HepG2 (cell line): ENCODE measurements around the gene NPNT. TPM values are rescaled to one million over a fixed set of nuclear protein-coding genes. Genes with fewer than 3 reads are reported as not detected.

Experiments
- NFE2L1 ChIP-seq: sonication (generic); formaldehyde crosslinking; IDR thresholded peaks from 2 replicates; pipeline ENCODE4 v1.4.0; 2020; ENCODE audit warnings: missing genetic modification reagents, mild to moderate bottlenecking, borderline replicate concordance
- NONO ChIP-seq, 2 experiments: fragments of 450-650 bp in 1 of 2; sonication (generic) in 1 of 2; formaldehyde crosslinking in 1 of 2; IDR thresholded peaks in 1 of 2; conservative IDR thresholded peaks in 1 of 2; 2 replicates each; pipeline versions ENCODE4 v1.6.1 to v1.8.0; 2017 to 2022; ENCODE audit warnings: mild to moderate bottlenecking in 1 of 2, missing genetic modification reagents in 1 of 2, moderate library complexity in 1 of 2
- ZNF674 ChIP-seq: sonication (generic); formaldehyde crosslinking; IDR thresholded peaks from 2 replicates; pipeline ENCODE4 v1.5.0; 2020; ENCODE audit warnings: low read depth, mild to moderate bottlenecking, missing genetic modification reagents
- polyA plus RNA-seq, 8 experiments: library from polyadenylated mRNA; depleted of rRNA in 3 of 8; stranded (reverse) in 7 of 8; unstranded in 1 of 8; fragments of >200 nt; fragmentation: Illumina TruSeq in 4 of 8; extraction: Trizol in 4 of 8; gene quantifications; 2 replicates each; pipeline versions ENCODE4 v1.2.1 to v1.2.3, GENCODE V29; 2011 to 2016; ENCODE audit warnings: low read depth in 4 of 8, missing spikeins in 1 of 8, mixed read lengths in 1 of 8; ENCODE audit not compliant: insufficient read depth in 1 of 8
- total RNA-seq, 5 experiments: library from RNA; depleted of rRNA; stranded (reverse); fragments of >200 nt; fragmentation: Illumina TruSeq; extraction: Trizol; gene quantifications; 2 replicates each; pipeline ENCODE4 v1.2.3, GENCODE V29; 2016; ENCODE audit warnings: low read depth in 1 of 5
- TF ChIP-seq, protein P1 (sequence below), 2 experiments: sonication (generic) in 1 of 2; formaldehyde crosslinking in 1 of 2; IDR thresholded peaks; 2 replicates each; pipeline versions ENCODE4 v1.6.1 to v1.9.0; 2014 to 2022; ENCODE audit warnings: antibody characterized with exemption in 1 of 2, borderline replicate concordance in 1 of 2, inconsistent platforms in 1 of 2, low read depth in 1 of 2, missing genetic modification reagents in 1 of 2
- TF ChIP-seq, protein P2 (sequence below): sonication (generic); formaldehyde crosslinking; IDR thresholded peaks from 2 replicates; pipeline ENCODE4 v1.9.0; 2021; ENCODE audit warnings: missing genetic modification reagents, borderline replicate concordance
- TF ChIP-seq, protein P3 (sequence below): sonication (generic); formaldehyde crosslinking; conservative IDR thresholded peaks from 2 replicates; pipeline ENCODE4 v1.8.0; 2022; ENCODE audit warnings: low read depth, missing genetic modification reagents

NPNT gene
- total and polyA plus RNA-seq, 2 of the 13 experiments (the other 11 are each of a cell fraction or from before 2014, with no cell fraction given) = 1.1 to 19.1 TPM

DNA sequence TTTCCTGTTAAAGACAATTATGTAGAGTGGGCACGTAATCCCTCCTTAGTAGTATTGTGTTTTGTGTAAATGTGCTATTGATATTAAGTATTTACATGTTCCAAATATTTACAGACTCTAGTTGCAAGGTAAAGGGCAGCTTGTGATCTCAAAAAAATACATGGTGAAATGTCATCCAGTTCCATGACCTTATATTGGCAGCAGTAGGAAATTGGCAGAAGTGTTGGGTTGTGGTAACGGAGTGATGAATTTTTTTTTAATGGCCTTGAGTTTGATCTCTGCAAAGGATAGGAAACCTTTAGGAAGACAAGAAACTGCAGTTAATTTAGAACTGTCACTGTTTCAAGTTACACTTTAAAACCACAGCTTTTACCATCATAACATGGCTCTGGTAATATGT lies 74.3 kb downstream of the NPNT start (continued):
- TF ChIP-seq, protein P1, sequence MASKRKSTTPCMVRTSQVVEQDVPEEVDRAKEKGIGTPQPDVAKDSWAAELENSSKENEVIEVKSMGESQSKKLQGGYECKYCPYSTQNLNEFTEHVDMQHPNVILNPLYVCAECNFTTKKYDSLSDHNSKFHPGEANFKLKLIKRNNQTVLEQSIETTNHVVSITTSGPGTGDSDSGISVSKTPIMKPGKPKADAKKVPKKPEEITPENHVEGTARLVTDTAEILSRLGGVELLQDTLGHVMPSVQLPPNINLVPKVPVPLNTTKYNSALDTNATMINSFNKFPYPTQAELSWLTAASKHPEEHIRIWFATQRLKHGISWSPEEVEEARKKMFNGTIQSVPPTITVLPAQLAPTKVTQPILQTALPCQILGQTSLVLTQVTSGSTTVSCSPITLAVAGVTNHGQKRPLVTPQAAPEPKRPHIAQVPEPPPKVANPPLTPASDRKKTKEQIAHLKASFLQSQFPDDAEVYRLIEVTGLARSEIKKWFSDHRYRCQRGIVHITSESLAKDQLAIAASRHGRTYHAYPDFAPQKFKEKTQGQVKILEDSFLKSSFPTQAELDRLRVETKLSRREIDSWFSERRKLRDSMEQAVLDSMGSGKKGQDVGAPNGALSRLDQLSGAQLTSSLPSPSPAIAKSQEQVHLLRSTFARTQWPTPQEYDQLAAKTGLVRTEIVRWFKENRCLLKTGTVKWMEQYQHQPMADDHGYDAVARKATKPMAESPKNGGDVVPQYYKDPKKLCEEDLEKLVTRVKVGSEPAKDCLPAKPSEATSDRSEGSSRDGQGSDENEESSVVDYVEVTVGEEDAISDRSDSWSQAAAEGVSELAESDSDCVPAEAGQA (IDR thresholded peaks at IDR 0.05; ENCODE audit: low read depth) = no peak
- TF ChIP-seq, protein P1 (CRISPR knock-in tag; IDR thresholded peaks at IDR 0.05; ENCODE audit: borderline replicate concordance) = no peak
- TF ChIP-seq NONO (IDR thresholded peaks at IDR 0.05) (no peak), NONO (CRISPR knock-in tag; conservative IDR thresholded peaks at IDR 0.05) (no peak), NFE2L1 (no peak), ZNF674 (CRISPR knock-in tag) (no peak)
- TF ChIP-seq, protein P2, sequence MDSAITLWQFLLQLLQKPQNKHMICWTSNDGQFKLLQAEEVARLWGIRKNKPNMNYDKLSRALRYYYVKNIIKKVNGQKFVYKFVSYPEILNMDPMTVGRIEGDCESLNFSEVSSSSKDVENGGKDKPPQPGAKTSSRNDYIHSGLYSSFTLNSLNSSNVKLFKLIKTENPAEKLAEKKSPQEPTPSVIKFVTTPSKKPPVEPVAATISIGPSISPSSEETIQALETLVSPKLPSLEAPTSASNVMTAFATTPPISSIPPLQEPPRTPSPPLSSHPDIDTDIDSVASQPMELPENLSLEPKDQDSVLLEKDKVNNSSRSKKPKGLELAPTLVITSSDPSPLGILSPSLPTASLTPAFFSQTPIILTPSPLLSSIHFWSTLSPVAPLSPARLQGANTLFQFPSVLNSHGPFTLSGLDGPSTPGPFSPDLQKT (CRISPR knock-in tag) = no peak
- TF ChIP-seq, protein P3, sequence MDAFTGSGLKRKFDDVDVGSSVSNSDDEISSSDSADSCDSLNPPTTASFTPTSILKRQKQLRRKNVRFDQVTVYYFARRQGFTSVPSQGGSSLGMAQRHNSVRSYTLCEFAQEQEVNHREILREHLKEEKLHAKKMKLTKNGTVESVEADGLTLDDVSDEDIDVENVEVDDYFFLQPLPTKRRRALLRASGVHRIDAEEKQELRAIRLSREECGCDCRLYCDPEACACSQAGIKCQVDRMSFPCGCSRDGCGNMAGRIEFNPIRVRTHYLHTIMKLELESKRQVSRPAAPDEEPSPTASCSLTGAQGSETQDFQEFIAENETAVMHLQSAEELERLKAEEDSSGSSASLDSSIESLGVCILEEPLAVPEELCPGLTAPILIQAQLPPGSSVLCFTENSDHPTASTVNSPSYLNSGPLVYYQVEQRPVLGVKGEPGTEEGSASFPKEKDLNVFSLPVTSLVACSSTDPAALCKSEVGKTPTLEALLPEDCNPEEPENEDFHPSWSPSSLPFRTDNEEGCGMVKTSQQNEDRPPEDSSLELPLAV (CRISPR knock-in tag) = no peak
